Astrocyte of the spinal cord (primary cell): ENCODE data around the gene PRKG1.

Experiments used
- DNase-seq: peaks from one replicate; pipeline ENCODE4 v3.0.0; 2011; ENCODE audit warnings: low read depth, low spot score
- H3K4me3 ChIP-seq: 2 replicates; pipeline ENCODE4 v1.5.1; 2011; ENCODE audit warnings: low read depth, mild to moderate bottlenecking, low read length, moderate library complexity
- CTCF ChIP-seq: IDR thresholded peaks from 2 replicates; pipeline ENCODE4 v1.5.1; 2012; ENCODE audit warnings: low read depth, mild to moderate bottlenecking, low read length, inconsistent platforms
- in situ Hi-C: cut with HindIII; loops from 2 replicates; pipeline ENCODE4 v1.10.0; 2017; ENCODE audit warnings: low sequenced_read_pairs

The PRKG1 gene

GRCh38 chr10:51106311-51106945, 32.1 kb downstream of the PRKG1 start:
- DNase-seq = no peak

GRCh38 chr10:51108406-51108805, 34.1 kb downstream of the PRKG1 start:
- in situ Hi-C loops = no loop called here
- TF ChIP-seq CTCF = no peak
- no peak for DNase-seq
- no peak overlapping the region for H3K4me3 ChIP-seq

More at GRCh38 chr10:51106311-51106945, 32.1 kb downstream of the PRKG1 start:
- in situ Hi-C loops = no loop called here
- TF ChIP-seq CTCF = no peak
- H3K4me3 ChIP-seq = no peak overlapping the region

- in situ Hi-C loops = no loop called here
- no peak for TF ChIP-seq CTCF
- H3K4me3 ChIP-seq = no peak overlapping the region
- peak; percentile 60 for DNase-seq
Observed at GRCh38 chr10:51109801-51110533, 35.7 kb downstream of the PRKG1 start.

GRCh38 chr10:51112013-51112412, 37.7 kb downstream of the PRKG1 start:
- in situ Hi-C loops = no loop called here
- no peak for DNase-seq
- TF ChIP-seq CTCF = no peak
- H3K4me3 ChIP-seq = no peak overlapping the region

GRCh38 chr10:51113007-51113406, 38.7 kb downstream of the PRKG1 start:
- no peak for DNase-seq
- H3K4me3 ChIP-seq = no peak overlapping the region
- no peak for TF ChIP-seq CTCF
- in situ Hi-C loops = no loop called here

GRCh38 chr10:51117053-51117660, 42.9 kb downstream of the PRKG1 start:
- in situ Hi-C loops = no loop called here
- TF ChIP-seq CTCF = no peak
- DNase-seq = no peak
- H3K4me3 ChIP-seq = no peak overlapping the region
